Urothelium cell line (cell line): ENCODE measurements around the gene CHID1.

ENCODE experiments used
- DNase-seq: peaks from one replicate; pipeline ENCODE4 v3.0.0; 2011; ENCODE audit warnings: low spot score, mixed read lengths
- FAIRE-seq: peaks from 2 replicates; lab custom pipeline; 2011; peaks lifted over from hg19 to GRCh38; lab: Jason Lieb, UNC

The CHID1 gene

GRCh38 chr11:910589-911030 is at the start of gene CHID1:
TSS of gene CHID1 (minus strand) at chr11:910810. CDS start at chr11:904816, 5,994 bp downstream.
- DNase-seq (peak; percentile 95), FAIRE-seq (no peak)

- no peak for FAIRE-seq
- DNase-seq: no peak
Measured at GRCh38 chr11:959608-960007, 49.0 kb upstream of the CHID1 start.

- FAIRE-seq (no peak), DNase-seq (no peak)
Measured at GRCh38 chr11:959027-959426, 48.4 kb upstream of the CHID1 start.

GRCh38 chr11:958101-958500 is 47.5 kb upstream of the CHID1 start:
- no peak for FAIRE-seq
- DNase-seq: no peak

- FAIRE-seq: no peak
- DNase-seq: no peak
Measured at GRCh38 chr11:957212-957920, 46.8 kb upstream of the CHID1 start.

- FAIRE-seq: no peak
- no peak for DNase-seq
Measured at GRCh38 chr11:955154-956063, 44.8 kb upstream of the CHID1 start.

- DNase-seq (no peak), FAIRE-seq (no peak)
Measured at GRCh38 chr11:954392-955153, 44.0 kb upstream of the CHID1 start.

- FAIRE-seq (no peak), DNase-seq (no peak)
Measured at GRCh38 chr11:953512-953911, 42.9 kb upstream of the CHID1 start.

- FAIRE-seq (no peak), DNase-seq (no peak)
Measured at GRCh38 chr11:952406-953385, 42.1 kb upstream of the CHID1 start.

GRCh38 chr11:951507-951906 is 40.9 kb upstream of the CHID1 start:
- no peak for FAIRE-seq
- DNase-seq: no peak

GRCh38 chr11:947744-948143 is 37.1 kb upstream of the CHID1 start:
- no peak for DNase-seq
- no peak for FAIRE-seq

GRCh38 chr11:945986-946385 is 35.4 kb upstream of the CHID1 start:
- DNase-seq (no peak), FAIRE-seq (no peak)

GRCh38 chr11:944711-945470 is 34.3 kb upstream of the CHID1 start:
- FAIRE-seq (no peak), DNase-seq (no peak)

GRCh38 chr11:942823-943222 is 32.2 kb upstream of the CHID1 start:
- DNase-seq (no peak), FAIRE-seq (no peak)

- no peak for FAIRE-seq
Measured at GRCh38 chr11:940496-941135, 30.0 kb upstream of the CHID1 start.

GRCh38 chr11:937841-938261 is 27.2 kb upstream of the CHID1 start:
- FAIRE-seq (no peak), DNase-seq (no peak)

More at GRCh38 chr11:940496-941135, 30.0 kb upstream of the CHID1 start:
- DNase-seq: no peak

- FAIRE-seq: no peak
- no peak for DNase-seq
Measured at GRCh38 chr11:936199-936598, 25.6 kb upstream of the CHID1 start.

- no peak for DNase-seq
- no peak for FAIRE-seq
Measured at GRCh38 chr11:934527-934926, 23.9 kb upstream of the CHID1 start.

GRCh38 chr11:933936-934335 is 23.3 kb upstream of the CHID1 start:
- FAIRE-seq (no peak), DNase-seq (no peak)
